DND-41 (cell line): Measurements from ENCODE around the gene PAX4.

Experiments
- ATAC-seq: fragments of 200-7000 bp; cut with Tn5 transposase; 3 replicates; pipeline ENCODE4 v1.9.1; 2021; ENCODE audit warnings: low read depth; ENCODE audit not compliant: insufficient read depth
- DNase-seq: peaks from one replicate; pipeline ENCODE4 v3.0.0-alpha.2; 2020
- H2AFZ ChIP-seq: 2 replicates; pipeline ENCODE4 v1.6.0; 2012; ENCODE audit warnings: low read depth, low read length
- H3K27ac ChIP-seq: 2 replicates; pipeline ENCODE4 v1.5.1; 2012; ENCODE audit warnings: low read length, inconsistent platforms
- H3K27me3 ChIP-seq: fragments of 200-600 bp; sonication (generic); 2 replicates; pipeline ENCODE4 v1.6.0; 2012; ENCODE audit warnings: low read length, mild to moderate bottlenecking, inconsistent platforms; ENCODE audit not compliant: insufficient read depth, poor library complexity
- H3K36me3 ChIP-seq: 2 replicates; pipeline ENCODE4 v1.5.1; 2012; ENCODE audit warnings: low read length, inconsistent platforms; ENCODE audit not compliant: insufficient read depth
- H3K4me1 ChIP-seq: 2 replicates; pipeline ENCODE4 v1.5.1; 2012; ENCODE audit warnings: mild to moderate bottlenecking, low read length; ENCODE audit not compliant: insufficient read depth
- H3K4me2 ChIP-seq: 2 replicates; pipeline ENCODE4 v1.6.0; 2012; ENCODE audit warnings: mild to moderate bottlenecking, moderate library complexity, low read length, inconsistent platforms; ENCODE audit not compliant: insufficient read depth
- H3K4me3 ChIP-seq, 2 experiments: fragments of 200-600 bp in 1 of 2; shearing (Covaris generic) in 1 of 2; 2 replicates each; pipeline ENCODE4 v1.5.1; 2012 to 2016; ENCODE audit warnings: inconsistent platforms in 2 of 2, low read length in 2 of 2, mild to moderate bottlenecking in 2 of 2, low read depth in 1 of 2, moderate library complexity in 1 of 2
- H3K79me2 ChIP-seq: 2 replicates; pipeline ENCODE4 v1.6.0; 2012; ENCODE audit warnings: low read length, inconsistent platforms; ENCODE audit not compliant: insufficient read depth
- H3K9ac ChIP-seq: 2 replicates; pipeline ENCODE4 v1.6.0; 2012; ENCODE audit warnings: low read depth, mild to moderate bottlenecking, inconsistent platforms, low read length, moderate library complexity
- H3K9me3 ChIP-seq: 2 replicates; pipeline ENCODE4 v1.5.1; 2012; ENCODE audit warnings: low read length, moderate library complexity, mild to moderate bottlenecking, inconsistent platforms; ENCODE audit not compliant: insufficient read depth, severe bottlenecking
- H4K20me1 ChIP-seq: 2 replicates; pipeline ENCODE4 v1.6.0; 2012; ENCODE audit warnings: low read length; ENCODE audit not compliant: insufficient read depth
- CTCF ChIP-seq: IDR thresholded peaks from 2 replicates; pipeline ENCODE4 v1.5.1; 2012; ENCODE audit warnings: borderline replicate concordance, low read length, moderate library complexity, mild to moderate bottlenecking; ENCODE audit not compliant: poor library complexity, severe bottlenecking; ENCODE audit errors: extremely low read depth
- EZH2 ChIP-seq: IDR thresholded peaks from 3 replicates; pipeline ENCODE4 v1.6.1; 2012; ENCODE audit warnings: borderline replicate concordance, low read depth, mild to moderate bottlenecking, moderate library complexity, low read length, inconsistent platforms; ENCODE audit not compliant: severe bottlenecking

Gene PAX4

GRCh38 chr7:127652333-127653248 lies 34.6 kb upstream of the PAX4 start:
- H3K36me3 ChIP-seq = peaks cover 17% of the 10 kb centered on the region
- ATAC-seq (peak; percentile 48), DNase-seq (no peak)
- TF ChIP-seq CTCF = no peak
- TF ChIP-seq EZH2 = no peak
- H3K4me1 ChIP-seq = peaks cover 40% of the 10 kb centered on the region
- no peaks in the 10 kb centered on the region for H3K9me3 ChIP-seq
- H3K27me3 ChIP-seq = no peaks in the 10 kb centered on the region
- peak overlapping the region; percentile 76 to 78 for H3K4me3 ChIP-seq
- peak overlapping the region; percentile 74 for H3K9ac ChIP-seq
- peaks cover 56% of the 10 kb centered on the region for H3K79me2 ChIP-seq
- peak overlapping the region; percentile 69 for H3K4me2 ChIP-seq
- peaks cover 24% of the 10 kb centered on the region; the same call in 1 of the 2 replicates for H4K20me1 ChIP-seq
- H2AFZ ChIP-seq = peak overlapping the region; percentile 89
- H3K27ac ChIP-seq = peak overlapping the region; percentile 78

- H3K4me3 ChIP-seq = peak within 1 kb of the TSS; percentile 76 to 78
- H3K9me3 ChIP-seq = no peaks in the 10 kb centered on the region
- H3K27me3 ChIP-seq = no peaks in the 10 kb centered on the region
- peaks cover 10% of the 10 kb centered on the region for H3K36me3 ChIP-seq
- H3K27ac ChIP-seq = peak within 1 kb of the TSS; percentile 78
- peak within 1 kb of the TSS; percentile 89 for H2AFZ ChIP-seq
- peak; percentile 95 for ATAC-seq
- peak; percentile 99 for DNase-seq
- peaks cover 40% of the 10 kb centered on the region for H3K4me1 ChIP-seq
- H3K79me2 ChIP-seq = peaks cover 48% of the 10 kb centered on the region
- H4K20me1 ChIP-seq = peaks cover 24% of the 10 kb centered on the region; the same call in 1 of the 2 replicates
- TF ChIP-seq CTCF = no peak
- no peak for TF ChIP-seq EZH2
- H3K4me2 ChIP-seq = peak within 1 kb of the TSS; percentile 69
- H3K9ac ChIP-seq = peak within 1 kb of the TSS; percentile 74
Measured at GRCh38 chr7:127651556-127652332, 33.8 kb upstream of the PAX4 start, which contains the start of gene SND1. TSS of gene SND1 (plus strand) at chr7:127652194. CDS start at chr7:127652374, 180 bp downstream.

GRCh38 chr7:127650847-127651555 lies 33.1 kb upstream of the PAX4 start:
- H3K4me3 ChIP-seq = peak overlapping the region; percentile 30 to 78; a peak in 3 of 4 replicates

More at GRCh38 chr7:127650847-127651555, 33.1 kb upstream of the PAX4 start:
- Histone ChIP-seq H4K20me1 (peaks cover 23% of the 10 kb centered on the region; the same call in 1 of the 2 replicates), H3K27ac (peak overlapping the region; percentile 78), H3K4me1 (peaks cover 40% of the 10 kb centered on the region), H3K79me2 (peaks cover 40% of the 10 kb centered on the region), H3K27me3 (no peaks in the 10 kb centered on the region), H3K36me3 (peaks cover 8% of the 10 kb centered on the region), H3K9me3 (no peaks in the 10 kb centered on the region), H2AFZ (peak overlapping the region; percentile 86), H3K4me2 (peak overlapping the region; percentile 69), H3K9ac (peak overlapping the region; percentile 58)
- TF ChIP-seq CTCF = no peak
- TF ChIP-seq EZH2 = no peak
- ATAC-seq (no peak), DNase-seq (no peak)
